NB4 (cell line): ENCODE results near the gene MAMDC4.
"Not testable (repeated sequence)": the region's sequence is repeated elsewhere in the genome, so short reads cannot be mapped to it uniquely, and the experiment has no call there.

ENCODE experiments used
- DNase-seq: peaks from one replicate; pipeline ENCODE4 v3.0.0; 2010; ENCODE audit warnings: low read depth
- H3K4me3 ChIP-seq: one replicate; pipeline ENCODE4 v1.5.1; 2011; ENCODE audit warnings: mild to moderate bottlenecking, low read depth, low read length, moderate library complexity
- CTCF ChIP-seq: IDR thresholded peaks from one replicate; pipeline ENCODE4 v1.5.1; 2012; ENCODE audit warnings: low read depth, low read length
- MAX ChIP-seq: IDR thresholded peaks from 2 replicates; pipeline ENCODE4 v1.6.1; 2011; ENCODE audit warnings: low read depth, low read length
- MYC ChIP-seq: IDR thresholded peaks from 2 replicates; pipeline ENCODE4 v1.6.1; 2011; ENCODE audit warnings: low read depth, low read length
- POLR2A ChIP-seq: IDR thresholded peaks from 2 replicates; pipeline ENCODE4 v1.6.1; 2011; ENCODE audit warnings: mild to moderate bottlenecking; ENCODE audit not compliant: insufficient read length; ENCODE audit errors: extremely low read depth

The MAMDC4 gene

GRCh38 chr9:136839229-136840139, 12.7 kb upstream of the MAMDC4 start:
- TF ChIP-seq MAX (no peak), POLR2A (no peak), CTCF (no peak), MYC (no peak)
- no peak for DNase-seq
- no peak overlapping the region for H3K4me3 ChIP-seq

GRCh38 chr9:136840140-136840876, 11.8 kb upstream of the MAMDC4 start:
- no peak for DNase-seq
- H3K4me3 ChIP-seq: no peak overlapping the region
- no peak for TF ChIP-seq MYC

DNA sequence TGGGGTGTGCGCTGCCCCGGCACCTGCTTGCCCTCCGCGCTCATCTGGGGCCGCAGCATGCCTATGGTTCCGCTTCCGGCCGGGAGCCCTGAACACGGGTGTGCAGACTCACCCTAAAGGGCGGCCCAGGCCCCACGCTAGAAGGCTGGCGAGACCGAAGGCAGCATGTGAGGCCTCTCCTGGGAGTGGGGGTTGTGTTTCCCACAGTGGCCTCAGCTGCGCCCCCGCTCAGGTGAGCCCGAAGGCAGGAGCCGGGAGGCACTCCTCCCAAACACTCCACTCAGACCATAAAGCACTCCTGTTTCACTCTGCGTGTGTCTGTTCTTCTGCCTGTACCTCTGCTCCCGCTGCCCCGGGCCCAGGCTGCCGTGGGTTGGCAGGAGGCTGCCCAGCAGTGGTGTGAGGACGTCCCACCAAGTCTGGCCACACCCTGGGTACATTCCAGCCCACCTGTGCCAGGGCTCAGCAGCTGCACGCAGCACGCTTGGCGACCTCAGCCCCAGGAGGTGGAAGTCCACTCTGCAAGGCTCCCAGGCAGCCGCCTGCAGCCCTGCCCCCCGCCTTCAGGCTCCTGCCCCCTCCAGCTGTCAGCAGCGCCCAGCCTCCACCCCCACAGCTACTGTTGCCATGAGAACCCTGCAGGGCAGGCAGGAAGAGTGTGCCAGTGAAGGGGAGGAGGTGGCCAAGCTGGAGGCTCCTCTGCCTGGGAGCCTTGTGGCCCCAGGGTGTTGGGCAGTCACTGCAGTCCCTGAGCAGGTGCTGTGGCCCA, 11.1 kb upstream of the MAMDC4 start:
- no peak for TF ChIP-seq CTCF
- TF ChIP-seq MAX: no peak
- no peak for TF ChIP-seq POLR2A
- no peak for TF ChIP-seq MYC
- H3K4me3 ChIP-seq: no peak overlapping the region
- DNase-seq: peak; percentile 58

GRCh38 chr9:136841646-136842379, 10.3 kb upstream of the MAMDC4 start:
- DNase-seq, H3K4me3 ChIP-seq: not testable (repeated sequence)

DNA sequence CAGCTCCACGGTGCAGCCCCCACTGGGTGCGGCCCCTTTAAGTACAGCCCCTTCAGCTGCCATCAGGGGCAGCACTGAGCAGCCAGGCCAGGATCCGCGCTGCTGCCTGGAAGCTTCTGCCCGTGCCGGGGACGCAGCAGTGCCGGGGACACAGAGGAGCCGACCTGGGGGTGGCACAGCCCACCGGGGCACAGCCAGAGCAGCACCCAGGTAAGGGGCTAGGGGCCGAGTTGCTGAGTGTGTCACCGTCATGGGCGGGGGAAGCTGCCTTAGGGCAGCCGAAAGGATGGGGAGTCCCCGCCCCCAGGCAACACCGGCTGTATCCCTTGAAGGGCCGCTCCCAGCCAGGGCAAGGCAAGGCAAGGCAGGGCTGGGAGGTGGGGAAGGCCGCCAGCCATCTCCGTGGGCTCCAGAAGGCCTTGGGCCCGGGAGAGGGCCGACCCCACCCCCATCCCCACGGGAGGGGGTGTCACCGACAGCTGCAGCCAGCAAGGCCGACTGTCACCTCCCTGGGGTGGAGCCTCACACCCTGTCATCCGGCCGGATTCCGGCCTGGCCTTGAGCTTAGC, 9.7 kb upstream of the MAMDC4 start, which contains the start of gene AJM1:
AJM1 (plus strand) TSS at position 99 of the 569 bp plus-strand sequence. CDS start 1,937 bp downstream, outside the sequence.
- peak; percentile 81 for DNase-seq
- not testable (repeated sequence) for H3K4me3 ChIP-seq
- TF ChIP-seq MAX: 0 out of 2 replicates have a peak, but pooled peaks have one; percentile 28
- TF ChIP-seq CTCF: peak; percentile 72

GRCh38 chr9:136843159-136843800, 8.9 kb upstream of the MAMDC4 start:
- DNase-seq, H3K4me3 ChIP-seq: not testable (repeated sequence)
